Measurements from ENCODE around the gene PER2.

The PER2 gene

DNA sequence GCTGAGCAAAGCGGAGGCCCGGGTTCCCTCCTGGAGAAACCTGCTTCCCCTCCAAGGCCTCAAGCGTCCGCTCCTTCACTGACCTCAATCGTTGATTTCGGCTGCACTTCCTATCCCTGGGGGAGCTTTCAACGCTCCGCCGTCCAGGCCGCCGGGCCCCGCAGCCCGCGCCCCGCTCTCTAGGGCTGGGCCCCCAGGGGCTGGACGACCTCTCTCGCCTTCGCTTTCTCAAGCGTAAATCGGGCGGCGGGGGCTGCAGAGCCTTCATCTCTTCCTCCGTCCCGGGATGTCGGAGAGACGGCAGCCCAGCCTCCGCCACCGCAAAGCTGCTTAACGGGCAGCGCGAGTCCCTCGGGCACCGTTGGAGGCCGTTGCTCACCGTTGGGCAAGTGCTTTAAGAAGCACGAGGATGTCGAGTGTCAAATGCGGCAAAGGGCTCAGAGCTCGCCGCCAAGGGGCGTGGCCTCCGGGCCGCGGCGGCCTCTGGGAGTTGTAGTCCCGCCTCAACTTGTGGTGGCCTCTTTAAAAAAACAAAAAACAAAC, 57.1 kb downstream of the PER2 start:
- Histone ChIP-seq H3K4me3 (ENCODE audit: low read depth, low read length) (no peak overlapping the region), H3K36me3 (no peaks in the 10 kb centered on the region), H3K9me3 (no peaks in the 10 kb centered on the region), H3K27me3 (no peaks in the 10 kb centered on the region), H3K4me1 (no peaks in the 10 kb centered on the region)
- no peak for DNase-seq
- TF ChIP-seq, protein P1, sequence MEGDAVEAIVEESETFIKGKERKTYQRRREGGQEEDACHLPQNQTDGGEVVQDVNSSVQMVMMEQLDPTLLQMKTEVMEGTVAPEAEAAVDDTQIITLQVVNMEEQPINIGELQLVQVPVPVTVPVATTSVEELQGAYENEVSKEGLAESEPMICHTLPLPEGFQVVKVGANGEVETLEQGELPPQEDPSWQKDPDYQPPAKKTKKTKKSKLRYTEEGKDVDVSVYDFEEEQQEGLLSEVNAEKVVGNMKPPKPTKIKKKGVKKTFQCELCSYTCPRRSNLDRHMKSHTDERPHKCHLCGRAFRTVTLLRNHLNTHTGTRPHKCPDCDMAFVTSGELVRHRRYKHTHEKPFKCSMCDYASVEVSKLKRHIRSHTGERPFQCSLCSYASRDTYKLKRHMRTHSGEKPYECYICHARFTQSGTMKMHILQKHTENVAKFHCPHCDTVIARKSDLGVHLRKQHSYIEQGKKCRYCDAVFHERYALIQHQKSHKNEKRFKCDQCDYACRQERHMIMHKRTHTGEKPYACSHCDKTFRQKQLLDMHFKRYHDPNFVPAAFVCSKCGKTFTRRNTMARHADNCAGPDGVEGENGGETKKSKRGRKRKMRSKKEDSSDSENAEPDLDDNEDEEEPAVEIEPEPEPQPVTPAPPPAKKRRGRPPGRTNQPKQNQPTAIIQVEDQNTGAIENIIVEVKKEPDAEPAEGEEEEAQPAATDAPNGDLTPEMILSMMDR (IDR thresholded peaks at IDR 0.05; ENCODE audit: low read depth, low read length), result no peak

DNA sequence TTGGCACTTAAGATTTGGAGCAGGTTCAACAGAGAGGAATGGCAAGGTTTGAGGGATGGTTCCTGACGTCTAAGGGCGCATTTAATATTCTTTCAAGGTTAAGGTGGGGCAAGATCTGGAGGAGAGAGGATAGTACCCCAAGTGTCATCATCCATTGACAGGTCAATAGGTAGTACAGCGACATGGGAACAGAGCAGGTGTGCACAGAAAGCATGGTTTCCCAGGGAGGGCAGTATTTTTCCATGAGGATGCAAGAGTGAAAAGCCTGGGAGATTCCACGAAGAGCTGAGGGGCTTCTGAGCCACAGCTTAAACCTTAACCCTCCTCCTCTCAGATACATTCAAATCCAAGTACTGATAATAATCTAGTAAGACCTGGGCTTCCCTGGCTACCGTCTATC, 57.7 kb downstream of the PER2 start:
- Histone ChIP-seq H3K4me1 (no peaks in the 10 kb centered on the region), H3K27me3 (no peaks in the 10 kb centered on the region), H3K4me3 (ENCODE audit: low read depth, low read length) (no peak overlapping the region), H3K36me3 (no peaks in the 10 kb centered on the region), H3K9me3 (no peaks in the 10 kb centered on the region)
- no peak for DNase-seq
- TF ChIP-seq, protein P1 (IDR thresholded peaks at IDR 0.05; ENCODE audit: low read depth, low read length), result no peak

DNA sequence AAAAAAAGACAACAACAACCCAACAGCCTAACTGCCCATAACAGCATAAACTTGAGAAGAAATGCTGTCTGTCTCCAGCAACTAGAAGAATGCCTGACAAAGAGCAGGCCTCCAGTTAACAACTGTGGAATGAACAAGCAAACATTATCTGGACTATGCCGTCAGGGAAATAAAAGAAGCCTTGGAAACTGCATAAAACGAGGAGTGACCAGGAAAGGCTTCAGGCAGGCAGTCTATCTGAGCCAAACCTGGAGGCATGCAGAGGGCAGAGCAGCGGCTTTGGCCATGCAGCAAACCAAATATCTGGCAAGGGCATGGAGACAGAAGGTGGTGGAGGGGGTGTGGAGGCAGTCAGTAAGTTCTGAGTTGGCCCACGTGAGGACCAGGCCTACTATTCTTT, 59.7 kb downstream of the PER2 start:
- no peaks in the 10 kb centered on the region for H3K4me1 ChIP-seq
- no peak overlapping the region for H3K4me3 ChIP-seq (ENCODE audit: low read depth, low read length)
- H3K27me3 ChIP-seq, result no peaks in the 10 kb centered on the region
- DNase-seq, result no peak
- TF ChIP-seq, protein P1 (IDR thresholded peaks at IDR 0.05; ENCODE audit: low read depth, low read length), result no peak
- no peaks in the 10 kb centered on the region for H3K9me3 ChIP-seq
- no peaks in the 10 kb centered on the region for H3K36me3 ChIP-seq

DNA sequence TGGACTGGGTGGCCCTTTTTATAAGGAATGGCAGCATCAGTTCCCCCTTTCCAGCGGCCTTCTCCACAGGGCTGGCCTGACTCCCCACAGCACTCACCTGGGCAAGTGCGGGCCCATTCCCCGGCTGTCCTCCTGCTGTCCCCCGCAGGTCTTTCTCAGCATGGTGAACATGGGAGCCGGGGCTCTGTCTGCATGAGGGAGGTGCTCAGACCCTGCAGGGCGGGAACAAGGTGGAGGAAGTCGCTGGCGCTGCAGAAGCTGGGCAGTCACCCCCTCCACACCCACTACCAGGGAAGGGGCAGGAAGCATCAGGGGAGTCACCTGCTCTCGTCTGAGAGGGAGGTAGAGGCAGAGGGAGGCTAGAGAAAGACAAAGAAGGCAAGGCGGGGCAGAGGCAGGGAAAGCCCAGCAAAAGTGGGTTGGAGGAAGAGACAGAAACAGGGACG, 60.8 kb downstream of the PER2 start:
- DNase-seq, result no peak
- H3K36me3 ChIP-seq, result no peaks in the 10 kb centered on the region
- H3K9me3 ChIP-seq, result no peaks in the 10 kb centered on the region
- H3K27me3 ChIP-seq, result no peaks in the 10 kb centered on the region
- TF ChIP-seq, protein P1 (IDR thresholded peaks at IDR 0.05; ENCODE audit: low read depth, low read length), result no peak
- no peak overlapping the region for H3K4me3 ChIP-seq (ENCODE audit: low read depth, low read length)
- no peaks in the 10 kb centered on the region for H3K4me1 ChIP-seq

DNA sequence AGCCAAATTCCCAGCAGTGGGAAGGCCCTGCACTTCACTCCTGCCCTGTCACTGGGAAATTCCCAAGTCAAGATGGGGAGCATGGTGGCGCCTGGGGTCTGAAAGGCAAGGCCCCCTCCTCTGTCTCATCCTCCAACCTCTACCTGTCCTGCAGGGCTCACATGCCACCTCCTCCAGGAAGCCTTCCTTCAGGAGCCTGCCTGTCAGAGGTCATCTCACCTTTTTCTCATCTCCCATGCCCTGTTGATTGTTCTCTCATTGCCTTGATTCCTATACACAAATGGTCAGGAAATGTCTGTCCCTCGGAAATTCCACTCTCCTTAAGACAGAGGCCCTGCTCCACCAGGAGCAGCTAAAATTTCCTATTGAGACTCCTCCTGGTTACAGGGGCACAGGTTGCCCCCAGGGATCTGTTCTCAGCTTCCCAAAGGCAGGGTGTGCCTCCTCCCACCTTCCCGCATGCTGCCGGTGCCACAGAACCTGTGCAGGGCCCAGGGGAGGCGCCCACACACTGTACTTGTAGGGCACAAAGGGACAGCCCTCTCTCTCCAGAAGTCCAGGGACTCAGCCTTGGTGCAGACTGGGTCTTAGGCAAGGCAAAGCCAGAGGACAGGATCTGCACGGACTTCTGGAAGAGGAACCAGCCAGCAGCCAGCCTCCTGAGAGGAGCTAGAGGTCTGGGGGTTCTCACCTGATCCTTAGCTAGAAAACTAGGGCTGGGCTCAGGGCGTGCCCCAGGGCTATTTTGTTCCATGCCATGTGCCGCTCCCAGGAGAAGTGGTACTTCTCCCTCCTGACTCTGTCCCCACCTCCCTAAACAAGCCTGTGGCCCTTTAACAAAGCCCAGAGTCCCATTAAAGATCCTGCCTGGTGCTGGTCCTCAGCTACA, 61.5 kb downstream of the PER2 start:
- Histone ChIP-seq H3K36me3 (no peaks in the 10 kb centered on the region), H3K27me3 (no peaks in the 10 kb centered on the region), H3K4me1 (no peaks in the 10 kb centered on the region), H3K9me3 (no peaks in the 10 kb centered on the region), H3K4me3 (ENCODE audit: low read depth, low read length) (no peak overlapping the region)
- DNase-seq, result no peak
- TF ChIP-seq, protein P1 (IDR thresholded peaks at IDR 0.05; ENCODE audit: low read depth, low read length), result no peak

All from BE2C (cell line).